AG10803 (cell line): ENCODE results near the gene IFT57.

Experiments used
- DNase-seq: peaks from one replicate; pipeline ENCODE4 v3.0.0; 2010; ENCODE audit warnings: low read depth
- H3K4me3 ChIP-seq: 2 replicates; pipeline ENCODE4 v1.5.1; 2011; ENCODE audit warnings: mild to moderate bottlenecking, low read length, control low read depth
- TF ChIP-seq, protein P1 (sequence below): conservative IDR thresholded peaks from 2 replicates; pipeline ENCODE4 v1.5.1; 2011; ENCODE audit warnings: mild to moderate bottlenecking, low read length, control low read depth, inconsistent platforms

The IFT57 gene

DNA sequence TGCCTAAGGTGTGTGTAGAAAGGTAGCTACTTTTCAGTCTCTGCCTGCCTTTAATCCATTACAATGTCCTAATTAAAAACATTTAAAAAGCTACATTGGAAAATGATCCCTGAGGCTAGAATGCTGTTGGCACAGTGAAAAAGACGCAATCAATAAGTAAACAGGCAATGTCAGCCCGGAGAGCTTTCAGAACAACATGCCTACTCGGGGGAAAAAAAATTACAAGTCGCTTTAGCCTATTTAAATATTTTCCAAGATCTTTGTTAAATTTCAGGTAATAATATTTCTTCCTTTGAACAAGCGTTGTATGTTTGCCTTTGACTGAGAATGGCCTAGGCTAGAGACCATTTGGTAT, 84.8 kb downstream of the IFT57 start:
- no peak for DNase-seq
- TF ChIP-seq, protein P1, sequence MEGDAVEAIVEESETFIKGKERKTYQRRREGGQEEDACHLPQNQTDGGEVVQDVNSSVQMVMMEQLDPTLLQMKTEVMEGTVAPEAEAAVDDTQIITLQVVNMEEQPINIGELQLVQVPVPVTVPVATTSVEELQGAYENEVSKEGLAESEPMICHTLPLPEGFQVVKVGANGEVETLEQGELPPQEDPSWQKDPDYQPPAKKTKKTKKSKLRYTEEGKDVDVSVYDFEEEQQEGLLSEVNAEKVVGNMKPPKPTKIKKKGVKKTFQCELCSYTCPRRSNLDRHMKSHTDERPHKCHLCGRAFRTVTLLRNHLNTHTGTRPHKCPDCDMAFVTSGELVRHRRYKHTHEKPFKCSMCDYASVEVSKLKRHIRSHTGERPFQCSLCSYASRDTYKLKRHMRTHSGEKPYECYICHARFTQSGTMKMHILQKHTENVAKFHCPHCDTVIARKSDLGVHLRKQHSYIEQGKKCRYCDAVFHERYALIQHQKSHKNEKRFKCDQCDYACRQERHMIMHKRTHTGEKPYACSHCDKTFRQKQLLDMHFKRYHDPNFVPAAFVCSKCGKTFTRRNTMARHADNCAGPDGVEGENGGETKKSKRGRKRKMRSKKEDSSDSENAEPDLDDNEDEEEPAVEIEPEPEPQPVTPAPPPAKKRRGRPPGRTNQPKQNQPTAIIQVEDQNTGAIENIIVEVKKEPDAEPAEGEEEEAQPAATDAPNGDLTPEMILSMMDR = no peak
- no peak overlapping the region for H3K4me3 ChIP-seq

DNA sequence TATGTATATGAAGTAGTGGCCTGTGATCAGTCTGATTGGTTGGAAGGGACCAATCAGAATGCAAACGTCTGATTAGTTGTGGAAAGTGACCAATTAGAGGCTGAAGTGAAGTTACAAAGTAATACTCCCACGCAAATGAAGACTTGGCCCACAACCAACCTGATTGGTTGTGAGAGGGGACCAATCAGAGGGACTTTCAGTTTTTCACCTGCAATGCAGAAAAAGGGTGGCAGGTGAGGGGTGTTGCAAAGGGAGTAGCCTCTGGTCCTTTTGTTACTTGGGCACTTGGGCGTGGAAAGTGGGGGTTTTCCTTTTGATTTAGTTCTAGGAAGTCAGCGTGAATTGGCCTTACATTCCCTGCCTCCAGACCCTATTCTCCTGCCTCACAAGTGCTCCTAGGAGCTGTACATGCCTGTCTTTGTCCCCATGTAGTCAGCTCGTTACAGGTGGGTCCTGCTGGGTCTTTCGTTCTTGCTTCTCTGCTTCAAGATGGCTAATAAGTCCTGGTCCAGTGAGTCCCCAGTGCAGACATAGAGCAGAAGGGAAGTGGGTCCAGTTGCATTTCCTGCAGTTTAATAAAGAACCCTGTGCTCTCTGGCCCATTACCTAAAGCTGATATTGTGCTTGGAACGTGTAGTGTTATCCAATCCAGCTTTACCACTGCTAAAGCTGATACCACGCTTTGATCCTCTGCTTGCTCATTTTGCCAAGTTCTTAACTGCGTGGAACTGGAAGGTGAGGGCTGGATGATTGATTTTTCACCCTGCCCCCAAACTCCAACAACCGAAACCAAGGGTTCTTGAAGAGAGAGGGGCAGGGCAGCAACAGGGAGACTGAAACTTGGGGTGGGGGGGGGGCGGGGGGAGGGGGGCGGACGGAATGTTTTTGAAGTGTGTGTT, 85.4 kb downstream of the IFT57 start:
- no peak overlapping the region for H3K4me3 ChIP-seq
- TF ChIP-seq, protein P1 = no peak
- DNase-seq = no peak

DNA sequence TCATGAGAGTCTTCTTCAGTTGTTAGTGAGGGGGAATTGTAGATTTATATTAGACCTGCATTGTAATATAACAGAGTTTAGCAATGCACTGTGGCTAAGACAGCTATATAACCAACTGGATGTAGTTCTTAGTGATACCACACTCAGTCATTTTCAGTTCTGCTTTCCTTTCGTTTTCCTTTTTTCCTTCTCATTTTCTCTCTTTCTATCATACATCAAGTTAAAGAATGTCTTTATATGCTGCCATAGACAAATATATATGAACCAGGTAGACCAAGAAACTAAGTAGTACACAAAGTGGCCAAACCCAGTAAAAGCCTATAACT, 87.7 kb downstream of the IFT57 start:
- no peak overlapping the region for H3K4me3 ChIP-seq
- TF ChIP-seq, protein P1 = no peak
- no peak for DNase-seq

DNA sequence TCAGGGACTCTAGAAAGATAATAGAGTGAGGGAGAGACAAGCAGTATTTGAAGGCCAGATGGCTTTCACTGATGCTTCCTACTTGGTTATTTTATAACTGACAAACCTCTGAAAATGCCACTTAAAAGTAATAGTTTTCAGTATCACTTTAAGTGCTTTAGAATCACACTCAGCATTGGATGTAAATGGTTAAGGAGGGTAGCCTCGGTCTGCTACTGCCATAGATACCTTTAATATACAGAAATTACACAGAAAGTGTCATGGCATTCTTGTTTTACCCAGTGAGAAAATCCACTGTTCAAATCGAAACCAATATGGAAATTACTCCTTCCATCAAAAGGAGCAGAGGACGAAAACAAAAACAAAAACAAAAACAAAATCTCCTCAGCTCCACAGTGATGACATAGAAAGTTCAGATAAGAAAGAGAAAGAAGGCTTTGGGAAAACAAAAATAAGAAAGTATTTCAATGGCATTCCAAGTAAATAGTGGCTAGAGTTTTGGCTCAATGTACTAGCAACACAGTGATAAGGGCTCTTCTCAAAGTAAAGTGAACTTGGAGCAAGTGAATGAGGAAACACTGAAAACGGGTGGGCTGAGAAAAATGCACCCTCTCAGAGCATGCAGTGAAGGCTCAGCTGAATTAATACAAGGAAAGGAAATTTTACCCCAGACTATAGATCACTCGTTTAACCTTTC, 88.2 kb downstream of the IFT57 start:
- no peak overlapping the region for H3K4me3 ChIP-seq
- DNase-seq = no peak
- TF ChIP-seq, protein P1 = no peak

DNA sequence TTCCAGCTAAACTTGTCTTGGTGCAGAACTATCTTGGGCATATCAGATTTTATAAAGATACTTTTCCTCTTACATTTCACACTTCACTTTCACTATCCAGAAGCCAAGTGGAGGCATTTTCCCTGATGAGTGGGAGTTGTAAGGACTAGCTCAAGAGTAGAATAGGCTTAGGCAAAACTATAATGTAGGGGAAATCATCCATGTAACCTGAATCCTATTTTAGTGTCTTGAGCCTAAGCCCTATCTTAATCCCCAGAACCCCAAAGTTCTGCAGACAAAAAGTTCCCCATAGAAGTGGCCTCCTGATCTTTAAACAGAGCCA, 89.2 kb downstream of the IFT57 start:
- no peak overlapping the region for H3K4me3 ChIP-seq
- DNase-seq = no peak
- TF ChIP-seq, protein P1 = no peak

DNA sequence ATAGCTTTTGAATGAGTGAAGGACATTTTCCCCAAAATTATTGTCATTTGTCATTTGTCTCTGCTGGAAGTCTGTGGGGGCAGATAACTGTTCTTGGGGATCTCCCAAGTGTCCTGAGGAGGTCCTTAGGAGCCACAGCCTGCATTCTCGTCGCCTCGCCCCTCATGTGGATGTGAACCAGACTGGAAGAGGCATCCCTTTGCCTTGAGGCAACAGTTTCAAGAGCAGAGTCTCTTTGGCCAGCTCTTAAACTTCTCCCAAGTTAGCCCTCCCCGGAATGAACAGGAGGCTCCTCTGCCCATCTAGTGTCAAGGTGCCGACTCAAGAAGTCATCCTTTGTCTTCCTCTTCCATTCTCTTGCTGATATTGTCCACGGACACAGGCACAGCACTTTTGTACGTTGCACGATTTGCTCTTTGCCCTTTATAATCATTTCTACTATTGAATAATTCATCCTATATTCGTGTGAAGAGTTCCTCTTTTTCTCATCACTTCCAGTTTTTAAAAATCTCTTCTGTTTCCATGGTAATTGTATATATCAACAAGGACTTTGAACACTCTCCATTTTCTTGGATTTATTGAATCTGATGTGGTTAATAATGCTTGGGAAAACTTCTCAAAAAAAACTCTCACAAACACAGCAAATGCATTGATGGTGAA, 90.6 kb downstream of the IFT57 start:
- no peak overlapping the region for H3K4me3 ChIP-seq
- DNase-seq = no peak
- TF ChIP-seq, protein P1 = no peak
